Measurements from ENCODE around the gene SWSAP1. TPM values are rescaled to one million over a fixed set of nuclear protein-coding genes. Genes with fewer than 3 reads are reported as not detected.

The SWSAP1 gene
- total RNA-seq, 1 donor from 2014 or later: 3.5 TPM

GRCh38 chr19:11356676-11357550, 17.6 kb upstream of the SWSAP1 start:
- no peaks in the 10 kb centered on the region for H3K9me3 Mint-ChIP-seq
- no peaks in the 10 kb centered on the region for H3K36me3 Mint-ChIP-seq (ENCODE audit: low read depth)
- no peak overlapping the region for H3K27ac Mint-ChIP-seq (ENCODE audit: unreplicated experiment)
- no peak for TF ChIP-seq CTCF (conservative IDR thresholded peaks at IDR 0.05)
- peaks cover 19% of the 10 kb centered on the region for H3K4me1 Mint-ChIP-seq
- peaks cover 38% of the 10 kb centered on the region for H3K27me3 Mint-ChIP-seq (ENCODE audit: low read depth)
- DNase-seq (ENCODE audit: low read depth, low spot score): no peak
- H3K4me3 Mint-ChIP-seq: peak overlapping the region; percentile 83

GRCh38 chr19:11359421-11359820, 15.0 kb upstream of the SWSAP1 start:
- H3K27me3 Mint-ChIP-seq (ENCODE audit: low read depth): peaks cover 40% of the 10 kb centered on the region
- no peak overlapping the region for H3K4me3 Mint-ChIP-seq

GRCh38 chr19:11361037-11361770, 13.3 kb upstream of the SWSAP1 start:
- peaks cover 34% of the 10 kb centered on the region for H3K27me3 Mint-ChIP-seq (ENCODE audit: low read depth)

More at GRCh38 chr19:11359421-11359820, 15.0 kb upstream of the SWSAP1 start:
- no peaks in the 10 kb centered on the region for H3K36me3 Mint-ChIP-seq (ENCODE audit: low read depth)
- no peaks in the 10 kb centered on the region for H3K9me3 Mint-ChIP-seq
- peaks cover 19% of the 10 kb centered on the region for H3K4me1 Mint-ChIP-seq
- H3K27ac Mint-ChIP-seq (ENCODE audit: unreplicated experiment): no peak overlapping the region
- no peak for TF ChIP-seq CTCF (conservative IDR thresholded peaks at IDR 0.05)
- DNase-seq (ENCODE audit: low read depth, low spot score): no peak

GRCh38 chr19:11361771-11362731, 12.4 kb upstream of the SWSAP1 start:
- H3K27me3 Mint-ChIP-seq (ENCODE audit: low read depth): peaks cover 31% of the 10 kb centered on the region
- DNase-seq (ENCODE audit: low read depth, low spot score): no peak

More at GRCh38 chr19:11361037-11361770, 13.3 kb upstream of the SWSAP1 start:
- peak; percentile 85 for DNase-seq (ENCODE audit: low read depth, low spot score)
- no peaks in the 10 kb centered on the region for H3K36me3 Mint-ChIP-seq (ENCODE audit: low read depth)
- peak overlapping the region; percentile 84 for H3K4me3 Mint-ChIP-seq
- TF ChIP-seq CTCF (conservative IDR thresholded peaks at IDR 0.05): peak; percentile 32
- H3K9me3 Mint-ChIP-seq: no peaks in the 10 kb centered on the region
- H3K27ac Mint-ChIP-seq (ENCODE audit: unreplicated experiment): no peak overlapping the region
- peaks cover 11% of the 10 kb centered on the region for H3K4me1 Mint-ChIP-seq

More at GRCh38 chr19:11361771-11362731, 12.4 kb upstream of the SWSAP1 start:
- Mint-ChIP-seq H3K4me1 (peaks cover 8% of the 10 kb centered on the region), H3K4me3 (peak overlapping the region; percentile 84), H3K9me3 (no peaks in the 10 kb centered on the region), H3K36me3 (ENCODE audit: low read depth) (no peaks in the 10 kb centered on the region), H3K27ac (ENCODE audit: unreplicated experiment) (no peak overlapping the region)
- no peak for TF ChIP-seq CTCF (conservative IDR thresholded peaks at IDR 0.05)
